ENCODE results near the gene WEE2.

WEE2 gene

DNA sequence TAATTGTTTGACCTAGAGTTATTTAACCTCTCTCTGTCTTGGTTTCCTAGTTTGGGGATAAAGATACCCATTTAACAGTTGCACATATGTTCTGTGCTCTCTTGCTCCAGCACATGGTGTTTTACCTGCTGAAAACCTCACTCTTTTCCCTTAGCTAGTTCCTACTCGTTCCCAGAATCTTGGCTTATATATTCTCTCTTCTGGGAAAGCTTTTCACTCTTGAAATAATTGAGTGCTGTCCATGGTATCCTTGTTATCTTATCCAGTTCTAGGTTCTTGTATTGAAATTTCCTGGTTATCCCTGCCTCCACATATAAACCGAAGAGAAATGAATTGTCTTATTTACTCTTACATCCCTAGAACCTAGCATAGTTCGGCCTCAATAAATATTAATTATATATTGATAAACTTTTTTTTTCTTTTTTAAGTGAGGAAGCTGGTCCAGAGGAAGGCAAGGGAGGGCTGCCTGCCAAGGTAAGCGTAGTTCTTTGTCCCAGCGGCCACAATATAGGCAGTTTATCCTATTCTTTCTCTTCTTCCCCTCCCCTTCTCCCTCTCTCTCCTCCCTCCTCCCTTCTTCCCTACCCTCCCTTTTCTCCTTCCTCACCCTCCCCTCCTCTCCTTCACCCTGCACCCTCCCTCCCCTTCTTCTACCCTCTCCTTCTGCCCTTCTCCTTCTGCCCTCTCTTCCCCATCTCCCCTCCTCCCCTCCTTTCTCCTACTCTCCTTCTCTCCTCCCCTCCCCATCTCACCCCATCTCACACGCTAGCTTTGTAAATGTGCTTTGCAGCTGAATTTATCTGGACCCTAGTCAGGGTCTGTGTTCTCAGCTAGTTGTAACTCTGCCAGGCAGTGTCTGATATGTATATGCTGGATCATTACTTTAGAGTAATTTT is 7.9 kb downstream of the WEE2 start:
- no peak overlapping the region for H3K4me3 ChIP-seq (ENCODE audit: low read depth, low read length)
- DNase-seq (ENCODE audit: low read depth) = no peak
- no peak for TF ChIP-seq CTCF (IDR thresholded peaks at IDR 0.05; ENCODE audit: insufficient read depth, low read depth, low read length, missing control alignments)

GRCh38 chr7:141717450-141717849 is 9.3 kb downstream of the WEE2 start:
- no peak for DNase-seq (ENCODE audit: low read depth)
- no peak for TF ChIP-seq CTCF (IDR thresholded peaks at IDR 0.05; ENCODE audit: insufficient read depth, low read depth, low read length, missing control alignments)
- no peak overlapping the region for H3K4me3 ChIP-seq (ENCODE audit: low read depth, low read length)

- DNase-seq (ENCODE audit: low read depth) = no peak
- H3K4me3 ChIP-seq (ENCODE audit: low read depth, low read length) = no peak overlapping the region
- TF ChIP-seq CTCF (IDR thresholded peaks at IDR 0.05; ENCODE audit: insufficient read depth, low read depth, low read length, missing control alignments) = no peak
Observed at GRCh38 chr7:141722529-141722928, 14.4 kb downstream of the WEE2 start.

GRCh38 chr7:141729020-141729419 is 20.9 kb downstream of the WEE2 start:
- no peak for DNase-seq (ENCODE audit: low read depth)

DNA sequence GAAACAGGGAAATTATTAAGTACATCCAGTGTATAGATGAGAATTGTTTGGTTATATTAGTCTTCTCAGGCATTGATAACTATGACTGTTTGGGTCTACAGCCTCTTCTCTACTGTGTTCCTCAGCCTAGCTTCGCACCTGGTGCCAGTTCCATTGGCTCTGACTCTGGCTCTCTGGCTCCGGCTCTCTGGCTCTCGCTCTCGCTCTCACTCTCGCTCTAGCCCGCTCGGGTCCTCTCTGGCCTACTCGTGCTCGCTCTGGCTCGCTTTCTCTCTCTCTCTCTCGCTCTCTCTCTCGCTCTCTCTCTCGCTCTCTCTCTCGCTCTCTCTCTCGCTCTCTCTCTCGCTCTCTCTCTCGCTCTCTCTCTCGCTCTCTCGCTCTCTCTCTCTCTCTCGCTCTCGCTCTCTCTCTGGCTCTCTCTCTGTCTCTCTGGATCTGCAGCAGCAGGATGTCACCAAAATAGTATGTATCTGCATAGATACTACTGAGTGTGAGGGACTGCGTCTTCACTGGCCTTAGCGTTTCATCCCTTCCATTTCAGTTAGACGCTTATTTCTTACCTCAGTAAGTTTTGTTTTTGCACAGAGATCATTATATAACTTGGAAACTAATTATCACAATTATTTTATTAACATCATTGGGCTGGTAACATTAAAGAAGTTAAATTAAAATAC is 23.5 kb downstream of the WEE2 start:
- TF ChIP-seq CTCF (IDR thresholded peaks at IDR 0.05; ENCODE audit: insufficient read depth, low read depth, low read length, missing control alignments) = no peak
- DNase-seq (ENCODE audit: low read depth) = no peak

More at GRCh38 chr7:141729020-141729419, 20.9 kb downstream of the WEE2 start:
- no peak overlapping the region for H3K4me3 ChIP-seq (ENCODE audit: low read depth, low read length)
- TF ChIP-seq CTCF (IDR thresholded peaks at IDR 0.05; ENCODE audit: insufficient read depth, low read depth, low read length, missing control alignments) = no peak

DNA sequence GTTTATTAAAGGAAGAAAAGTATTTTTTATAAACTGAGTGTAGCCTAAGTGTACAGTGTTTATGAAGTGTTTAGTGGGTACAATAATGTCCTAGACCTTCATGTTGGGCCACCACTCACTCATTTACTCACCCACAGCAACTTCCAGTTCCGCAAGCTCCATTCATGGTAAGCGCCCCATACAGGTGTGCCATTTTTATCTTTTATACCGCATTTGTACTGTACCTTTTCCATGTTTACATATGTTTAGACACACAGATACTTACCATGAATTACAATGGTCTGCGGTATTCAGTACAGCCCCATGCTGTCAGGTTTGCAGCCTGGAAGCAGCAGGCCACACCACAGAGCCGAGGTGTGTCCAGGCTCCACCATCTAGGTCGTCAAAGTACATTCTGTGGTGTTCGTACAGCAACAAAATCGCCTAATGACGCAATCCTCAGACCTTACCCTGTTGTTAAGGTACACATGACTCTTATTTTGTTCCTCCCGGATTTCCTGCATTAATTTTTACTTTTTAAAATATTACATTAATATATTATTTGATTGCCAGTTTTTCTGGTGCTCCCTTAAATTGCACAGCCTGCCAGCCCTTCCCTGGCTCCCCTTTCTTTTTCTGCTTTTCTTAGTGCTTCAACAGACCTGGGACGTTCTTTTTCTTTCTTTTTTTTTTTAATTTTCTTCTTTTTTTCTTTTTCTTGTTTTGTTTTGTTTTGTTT is 29.1 kb downstream of the WEE2 start:
- H3K4me3 ChIP-seq (ENCODE audit: low read depth, low read length) = peak overlapping the region; percentile 78
- peak; percentile 21 for DNase-seq (ENCODE audit: low read depth)
- TF ChIP-seq CTCF (IDR thresholded peaks at IDR 0.05; ENCODE audit: insufficient read depth, low read depth, low read length, missing control alignments) = no peak

More for the DNA sequence above, 23.5 kb downstream of the WEE2 start:
- H3K4me3 ChIP-seq (ENCODE audit: low read depth, low read length) = no peak overlapping the region
